Erythroblast (primary cell): ENCODE results near the gene CCDC85B.

Source experiments
- GATA1 ChIP-seq: IDR thresholded peaks from 2 replicates; pipeline ENCODE4 v1.6.1; 2011; ENCODE audit warnings: low read depth, mild to moderate bottlenecking, control low read depth, low read length, moderate library complexity
- POLR2A ChIP-seq: IDR thresholded peaks from 2 replicates; pipeline ENCODE4 v1.6.1; 2011; ENCODE audit warnings: mild to moderate bottlenecking, low read length

DNA sequence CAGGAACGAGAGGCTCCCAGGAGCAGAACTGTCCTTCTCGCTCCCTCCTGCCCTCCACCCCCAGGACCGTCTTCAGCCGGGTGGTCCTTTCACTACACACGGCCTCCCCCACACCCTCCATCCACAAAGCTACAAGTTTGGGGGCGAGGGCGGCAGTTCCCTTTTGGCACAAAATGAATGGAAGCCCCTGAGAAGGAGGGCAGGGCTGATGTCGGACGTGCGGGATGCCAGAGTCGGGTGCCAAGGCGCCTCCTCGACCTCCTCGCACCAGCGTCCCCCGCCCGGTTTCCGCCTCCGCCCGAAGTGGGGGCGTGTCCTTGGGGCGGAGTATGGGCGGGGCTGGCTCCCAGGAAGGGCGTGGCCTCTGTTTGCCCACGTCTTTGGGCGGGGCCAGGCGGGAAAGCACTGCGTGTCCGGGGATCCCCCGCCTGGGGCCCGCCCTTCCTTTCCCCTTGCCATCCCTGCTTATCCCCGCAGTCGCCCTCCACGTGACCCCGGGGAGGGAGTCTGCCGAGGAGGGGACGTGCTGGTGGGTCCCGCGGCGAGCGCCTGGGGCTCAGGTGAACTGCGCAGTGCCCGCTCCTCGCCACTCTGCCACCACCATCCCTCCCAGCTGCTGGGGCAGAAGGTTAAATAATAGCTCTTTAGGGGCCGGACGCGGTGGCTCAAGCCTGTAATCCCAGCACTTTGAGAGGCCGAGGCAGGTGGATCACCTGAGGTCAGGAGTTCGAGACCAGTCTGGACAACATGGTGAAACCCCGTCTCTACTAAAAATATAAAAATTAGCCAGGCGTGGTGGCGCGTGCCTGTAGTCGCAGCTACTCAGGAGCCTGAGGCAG, 16.9 kb upstream of the CCDC85B start:
- TF ChIP-seq POLR2A (peak; percentile 82), GATA1 (no peak)
